Measurements from ENCODE around the gene PI4KA. TPM values are rescaled to one million over a fixed set of nuclear protein-coding genes. Genes with fewer than 3 reads are reported as not detected.

PI4KA gene
- total and polyA plus RNA-seq, 2 of the 13 experiments (the other 11 are each of a cell fraction or from before 2014, with no cell fraction given) = 27.4 to 56.4 TPM

DNA sequence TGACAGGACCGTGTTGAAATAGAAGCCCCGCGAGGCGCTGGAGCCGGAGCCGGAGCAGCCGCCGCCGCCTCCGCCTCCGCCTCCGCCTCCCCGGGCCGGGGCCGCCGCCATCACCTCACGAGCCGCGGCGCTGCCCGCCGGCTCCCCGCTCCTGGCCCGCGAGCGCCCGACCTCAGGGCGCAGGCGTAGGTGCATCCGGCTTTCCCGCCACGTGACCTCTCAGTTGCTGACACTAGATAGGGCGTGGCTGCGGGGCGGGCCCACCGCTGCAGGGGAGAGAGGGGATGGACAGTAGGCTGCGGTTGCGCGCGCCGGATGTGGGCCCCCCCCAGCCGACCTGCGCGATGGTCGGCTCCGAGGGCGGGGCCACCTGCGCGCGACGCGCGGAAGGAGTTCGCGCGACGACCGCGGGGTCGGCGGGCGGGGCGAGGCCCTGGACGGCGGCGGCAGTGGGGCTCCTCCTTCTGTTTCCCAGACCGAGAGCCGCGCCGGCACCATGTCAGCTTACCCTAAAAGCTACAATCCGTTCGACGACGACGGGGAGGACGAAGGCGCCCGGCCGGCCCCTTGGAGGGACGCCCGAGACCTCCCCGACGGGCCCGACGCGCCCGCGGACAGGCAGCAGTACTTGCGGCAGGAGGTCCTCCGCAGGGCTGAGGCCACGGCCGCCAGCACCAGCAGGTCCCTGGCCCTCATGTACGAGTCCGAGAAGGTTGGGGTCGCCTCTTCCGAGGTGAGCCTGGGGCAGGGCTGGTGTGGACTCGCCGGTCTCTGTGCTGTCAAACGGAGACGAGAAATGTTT, at the start of gene PI4KA, which contains the start of gene SNAP29 (continued):
- TF ChIP-seq KDM2A (CRISPR knock-in tag; IDR thresholded peaks at IDR 0.05; ENCODE audit: borderline replicate concordance, low read depth) (peak; percentile 60; the same call in 1 of the 2 replicates), RBFOX2 (IDR thresholded peaks at IDR 0.05; ENCODE audit: low read depth, low read length) (peak; percentile 86), YEATS2 (CRISPR knock-in tag; IDR thresholded peaks at IDR 0.05; ENCODE audit: borderline replicate concordance) (no peak; the same call in none of the 2 replicates), ZNF558 (CRISPR knock-in tag; IDR thresholded peaks at IDR 0.05; ENCODE audit: borderline replicate concordance) (peak; percentile 31; the same call in 1 of the 2 replicates), ASH2L (IDR thresholded peaks at IDR 0.05; ENCODE audit: insufficient read length, low read depth, low read length) (peak; percentile 67), TBX2 (CRISPR knock-in tag; IDR thresholded peaks at IDR 0.05; ENCODE audit: borderline replicate concordance) (peak; percentile 70; the same call in 1 of the 2 replicates), ISL2 (CRISPR knock-in tag; IDR thresholded peaks at IDR 0.05) (0 out of 2 replicates have a peak, but pooled peaks have one; percentile 32), SIN3A (IDR thresholded peaks at IDR 0.05; ENCODE audit: borderline replicate concordance, low read depth, low read length) (peak; percentile 72), AGO2 (optimal IDR thresholded peaks at IDR 0.05; ENCODE audit: low read depth, low read length) (peak; percentile 47), ZSCAN21 (CRISPR knock-in tag; IDR thresholded peaks at IDR 0.05; ENCODE audit: borderline replicate concordance) (0 out of 2 replicates have a peak, but pooled peaks have one; percentile 36), NCOA2 (CRISPR knock-in tag; IDR thresholded peaks at IDR 0.05) (peak; percentile 38; the same call in 1 of the 2 replicates), ZNF563 (CRISPR knock-in tag; IDR thresholded peaks at IDR 0.05) (peak; percentile 94), ZNF296 (CRISPR knock-in tag; conservative IDR thresholded peaks at IDR 0.05) (no peak), POLR2AphosphoS5 (IDR thresholded peaks at IDR 0.05; ENCODE audit: low read depth, low read length) (peak; percentile 57; the same call in 1 of the 2 replicates), NKX3-1 (CRISPR knock-in tag; IDR thresholded peaks at IDR 0.05) (no peak), MEF2D (CRISPR knock-in tag; IDR thresholded peaks at IDR 0.05) (0 out of 2 replicates have a peak, but pooled peaks have one; percentile 8), ZSCAN22 (CRISPR knock-in tag; IDR thresholded peaks at IDR 0.05) (0 out of 2 replicates have a peak, but pooled peaks have one; percentile 60), ZNF629 (CRISPR knock-in tag; conservative IDR thresholded peaks at IDR 0.05) (no peak), KAT2B (IDR thresholded peaks at IDR 0.05; ENCODE audit: borderline replicate concordance, low read depth, low read length) (no peak)
- TF ChIP-seq, protein P1, sequence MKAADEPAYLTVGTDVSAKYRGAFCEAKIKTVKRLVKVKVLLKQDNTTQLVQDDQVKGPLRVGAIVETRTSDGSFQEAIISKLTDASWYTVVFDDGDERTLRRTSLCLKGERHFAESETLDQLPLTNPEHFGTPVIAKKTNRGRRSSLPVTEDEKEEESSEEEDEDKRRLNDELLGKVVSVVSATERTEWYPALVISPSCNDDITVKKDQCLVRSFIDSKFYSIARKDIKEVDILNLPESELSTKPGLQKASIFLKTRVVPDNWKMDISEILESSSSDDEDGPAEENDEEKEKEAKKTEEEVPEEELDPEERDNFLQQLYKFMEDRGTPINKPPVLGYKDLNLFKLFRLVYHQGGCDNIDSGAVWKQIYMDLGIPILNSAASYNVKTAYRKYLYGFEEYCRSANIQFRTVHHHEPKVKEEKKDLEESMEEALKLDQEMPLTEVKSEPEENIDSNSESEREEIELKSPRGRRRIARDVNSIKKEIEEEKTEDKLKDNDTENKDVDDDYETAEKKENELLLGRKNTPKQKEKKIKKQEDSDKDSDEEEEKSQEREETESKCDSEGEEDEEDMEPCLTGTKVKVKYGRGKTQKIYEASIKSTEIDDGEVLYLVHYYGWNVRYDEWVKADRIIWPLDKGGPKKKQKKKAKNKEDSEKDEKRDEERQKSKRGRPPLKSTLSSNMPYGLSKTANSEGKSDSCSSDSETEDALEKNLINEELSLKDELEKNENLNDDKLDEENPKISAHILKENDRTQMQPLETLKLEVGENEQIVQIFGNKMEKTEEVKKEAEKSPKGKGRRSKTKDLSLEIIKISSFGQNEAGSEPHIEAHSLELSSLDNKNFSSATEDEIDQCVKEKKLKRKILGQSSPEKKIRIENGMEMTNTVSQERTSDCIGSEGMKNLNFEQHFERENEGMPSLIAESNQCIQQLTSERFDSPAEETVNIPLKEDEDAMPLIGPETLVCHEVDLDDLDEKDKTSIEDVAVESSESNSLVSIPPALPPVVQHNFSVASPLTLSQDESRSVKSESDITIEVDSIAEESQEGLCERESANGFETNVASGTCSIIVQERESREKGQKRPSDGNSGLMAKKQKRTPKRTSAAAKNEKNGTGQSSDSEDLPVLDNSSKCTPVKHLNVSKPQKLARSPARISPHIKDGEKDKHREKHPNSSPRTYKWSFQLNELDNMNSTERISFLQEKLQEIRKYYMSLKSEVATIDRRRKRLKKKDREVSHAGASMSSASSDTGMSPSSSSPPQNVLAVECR (CRISPR knock-in tag; IDR thresholded peaks at IDR 0.05; ENCODE audit: borderline replicate concordance) = peak; percentile 86
- TF ChIP-seq, protein P2, sequence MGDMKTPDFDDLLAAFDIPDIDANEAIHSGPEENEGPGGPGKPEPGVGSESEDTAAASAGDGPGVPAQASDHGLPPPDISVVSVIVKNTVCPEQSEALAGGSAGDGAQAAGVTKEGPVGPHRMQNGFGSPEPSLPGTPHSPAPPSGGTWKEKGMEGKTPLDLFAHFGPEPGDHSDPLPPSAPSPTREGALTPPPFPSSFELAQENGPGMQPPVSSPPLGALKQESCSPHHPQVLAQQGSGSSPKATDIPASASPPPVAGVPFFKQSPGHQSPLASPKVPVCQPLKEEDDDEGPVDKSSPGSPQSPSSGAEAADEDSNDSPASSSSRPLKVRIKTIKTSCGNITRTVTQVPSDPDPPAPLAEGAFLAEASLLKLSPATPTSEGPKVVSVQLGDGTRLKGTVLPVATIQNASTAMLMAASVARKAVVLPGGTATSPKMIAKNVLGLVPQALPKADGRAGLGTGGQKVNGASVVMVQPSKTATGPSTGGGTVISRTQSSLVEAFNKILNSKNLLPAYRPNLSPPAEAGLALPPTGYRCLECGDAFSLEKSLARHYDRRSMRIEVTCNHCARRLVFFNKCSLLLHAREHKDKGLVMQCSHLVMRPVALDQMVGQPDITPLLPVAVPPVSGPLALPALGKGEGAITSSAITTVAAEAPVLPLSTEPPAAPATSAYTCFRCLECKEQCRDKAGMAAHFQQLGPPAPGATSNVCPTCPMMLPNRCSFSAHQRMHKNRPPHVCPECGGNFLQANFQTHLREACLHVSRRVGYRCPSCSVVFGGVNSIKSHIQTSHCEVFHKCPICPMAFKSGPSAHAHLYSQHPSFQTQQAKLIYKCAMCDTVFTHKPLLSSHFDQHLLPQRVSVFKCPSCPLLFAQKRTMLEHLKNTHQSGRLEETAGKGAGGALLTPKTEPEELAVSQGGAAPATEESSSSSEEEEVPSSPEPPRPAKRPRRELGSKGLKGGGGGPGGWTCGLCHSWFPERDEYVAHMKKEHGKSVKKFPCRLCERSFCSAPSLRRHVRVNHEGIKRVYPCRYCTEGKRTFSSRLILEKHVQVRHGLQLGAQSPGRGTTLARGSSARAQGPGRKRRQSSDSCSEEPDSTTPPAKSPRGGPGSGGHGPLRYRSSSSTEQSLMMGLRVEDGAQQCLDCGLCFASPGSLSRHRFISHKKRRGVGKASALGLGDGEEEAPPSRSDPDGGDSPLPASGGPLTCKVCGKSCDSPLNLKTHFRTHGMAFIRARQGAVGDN (CRISPR knock-in tag; IDR thresholded peaks at IDR 0.05) = peak; percentile 89

Measured in HepG2 (cell line).